ENCODE measurements around the gene DMRTA2. TPM values are rescaled to one million over a fixed set of nuclear protein-coding genes. Genes with fewer than 3 reads are reported as not detected.

Gene DMRTA2
- total RNA-seq, 1 donor from 2014 or later: not detected

DNA sequence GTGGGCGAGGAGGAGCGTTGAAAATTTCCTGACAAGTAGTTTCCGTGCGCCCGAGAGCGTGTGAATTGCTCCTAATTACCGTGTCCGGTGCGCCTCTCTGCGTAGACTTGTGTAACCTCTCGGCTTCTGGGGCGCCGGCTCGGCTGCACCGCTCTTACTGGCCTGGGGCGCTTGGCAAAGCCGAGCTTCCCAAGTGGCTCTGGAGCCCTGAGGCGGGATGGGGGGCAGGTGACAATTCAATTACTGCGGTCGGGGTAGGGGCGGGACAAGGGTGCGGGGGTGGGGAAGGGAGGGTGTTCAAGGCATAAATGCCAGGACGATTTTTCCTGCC is 392 bp upstream of the DMRTA2 start:
- peaks cover 71% of the 10 kb centered on the region for H3K4me1 ChIP-seq
- intact Hi-C loops (cut with micrococcal nuclease): no loop called here
- no peak for DNase-seq
- peaks cover 100% of the 10 kb centered on the region for H3K27me3 ChIP-seq (ENCODE audit: low read depth)
- no peak overlapping the region for H3K27ac ChIP-seq (replicated peaks)
- peak overlapping the region; percentile 56 for H3K4me3 ChIP-seq
- TF ChIP-seq, protein P1, sequence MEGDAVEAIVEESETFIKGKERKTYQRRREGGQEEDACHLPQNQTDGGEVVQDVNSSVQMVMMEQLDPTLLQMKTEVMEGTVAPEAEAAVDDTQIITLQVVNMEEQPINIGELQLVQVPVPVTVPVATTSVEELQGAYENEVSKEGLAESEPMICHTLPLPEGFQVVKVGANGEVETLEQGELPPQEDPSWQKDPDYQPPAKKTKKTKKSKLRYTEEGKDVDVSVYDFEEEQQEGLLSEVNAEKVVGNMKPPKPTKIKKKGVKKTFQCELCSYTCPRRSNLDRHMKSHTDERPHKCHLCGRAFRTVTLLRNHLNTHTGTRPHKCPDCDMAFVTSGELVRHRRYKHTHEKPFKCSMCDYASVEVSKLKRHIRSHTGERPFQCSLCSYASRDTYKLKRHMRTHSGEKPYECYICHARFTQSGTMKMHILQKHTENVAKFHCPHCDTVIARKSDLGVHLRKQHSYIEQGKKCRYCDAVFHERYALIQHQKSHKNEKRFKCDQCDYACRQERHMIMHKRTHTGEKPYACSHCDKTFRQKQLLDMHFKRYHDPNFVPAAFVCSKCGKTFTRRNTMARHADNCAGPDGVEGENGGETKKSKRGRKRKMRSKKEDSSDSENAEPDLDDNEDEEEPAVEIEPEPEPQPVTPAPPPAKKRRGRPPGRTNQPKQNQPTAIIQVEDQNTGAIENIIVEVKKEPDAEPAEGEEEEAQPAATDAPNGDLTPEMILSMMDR (IDR thresholded peaks at IDR 0.05; ENCODE audit: borderline replicate concordance): no peak
- H3K9me3 ChIP-seq (replicated peaks): no peaks in the 10 kb centered on the region
- H3K36me3 ChIP-seq: no peaks in the 10 kb centered on the region

DNA sequence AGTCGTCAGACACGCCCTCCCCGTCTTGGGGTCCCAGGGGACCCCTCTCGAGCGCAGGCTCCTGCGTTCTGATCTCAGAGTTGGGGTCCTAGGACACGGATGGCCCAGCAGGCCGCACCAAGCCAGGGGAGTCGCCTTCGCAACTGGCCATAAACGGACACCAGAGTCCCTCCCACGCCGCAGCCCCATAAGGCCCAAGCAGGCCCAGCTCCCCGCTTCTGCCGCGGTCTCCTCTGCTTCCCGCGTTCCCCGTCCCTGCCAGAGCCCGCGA is 633 bp downstream of the DMRTA2 start:
- H3K27ac ChIP-seq (replicated peaks): no peak overlapping the region
- DNase-seq: no peak
- TF ChIP-seq, protein P1 (IDR thresholded peaks at IDR 0.05; ENCODE audit: borderline replicate concordance): no peak
- H3K4me3 ChIP-seq: peak overlapping the region; percentile 56
- peaks cover 73% of the 10 kb centered on the region for H3K4me1 ChIP-seq
- intact Hi-C loops (cut with micrococcal nuclease): no loop called here
- H3K27me3 ChIP-seq (ENCODE audit: low read depth): peaks cover 100% of the 10 kb centered on the region
- H3K36me3 ChIP-seq: no peaks in the 10 kb centered on the region
- no peaks in the 10 kb centered on the region for H3K9me3 ChIP-seq (replicated peaks)

- no peak overlapping the region for H3K27ac ChIP-seq (replicated peaks)
- TF ChIP-seq, protein P1 (IDR thresholded peaks at IDR 0.05; ENCODE audit: borderline replicate concordance): no peak
- peaks cover 100% of the 10 kb centered on the region for H3K27me3 ChIP-seq (ENCODE audit: low read depth)
- H3K4me3 ChIP-seq: no peak overlapping the region
- no peaks in the 10 kb centered on the region for H3K36me3 ChIP-seq
- no peaks in the 10 kb centered on the region for H3K9me3 ChIP-seq (replicated peaks)
- no peak for DNase-seq
- H3K4me1 ChIP-seq: peaks cover 73% of the 10 kb centered on the region
- intact Hi-C loops (cut with micrococcal nuclease): no loop called here
Measured at GRCh38 chr1:50421768-50422674, 1.2 kb downstream of the DMRTA2 start.

- peak overlapping the region; percentile 29 for H3K4me3 ChIP-seq
- no peaks in the 10 kb centered on the region for H3K36me3 ChIP-seq
- H3K27ac ChIP-seq (replicated peaks): no peak overlapping the region
- TF ChIP-seq, protein P1 (IDR thresholded peaks at IDR 0.05; ENCODE audit: borderline replicate concordance): no peak
- H3K4me1 ChIP-seq: peaks cover 73% of the 10 kb centered on the region
- peaks cover 100% of the 10 kb centered on the region for H3K27me3 ChIP-seq (ENCODE audit: low read depth)
- no peak for DNase-seq
- no peaks in the 10 kb centered on the region for H3K9me3 ChIP-seq (replicated peaks)
- intact Hi-C loops (cut with micrococcal nuclease): no loop called here
Measured at GRCh38 chr1:50421366-50421748, 1.9 kb downstream of the DMRTA2 start.

- Histone ChIP-seq H3K4me1 (peaks cover 76% of the 10 kb centered on the region), H3K4me3 (peak overlapping the region; percentile 29), H3K36me3 (no peaks in the 10 kb centered on the region), H3K27ac (replicated peaks) (no peak overlapping the region), H3K9me3 (replicated peaks) (no peaks in the 10 kb centered on the region), H3K27me3 (ENCODE audit: low read depth) (peaks cover 100% of the 10 kb centered on the region)
- no peak for DNase-seq
- intact Hi-C loops (cut with micrococcal nuclease): no loop called here
- TF ChIP-seq, protein P1 (IDR thresholded peaks at IDR 0.05; ENCODE audit: borderline replicate concordance): no peak
Measured at GRCh38 chr1:50420689-50421365, 2.4 kb downstream of the DMRTA2 start.
